CD14-positive monocyte (primary cell): ENCODE data around the gene LRRC42. TPM values are rescaled to one million over a fixed set of nuclear protein-coding genes. Genes with fewer than 3 reads are reported as not detected.

Experiments used
- DNase-seq, 3 donors: peaks; one replicate each; pipeline ENCODE4 v3.0.0-alpha.2; 2011 to 2022
- H2AFZ ChIP-seq: 2 replicates; pipeline ENCODE4 v1.6.0; 2012; ENCODE audit warnings: mild to moderate bottlenecking, low read depth, low read length, inconsistent platforms; ENCODE audit not compliant: insufficient read depth, poor library complexity, severe bottlenecking
- H3K27ac ChIP-seq, 2 donors: 1 replicate in 1 of 2; 2 replicates in 1 of 2; pipeline ENCODE4 v1.5.1; 2012 to 2013; ENCODE audit warnings: low read length in 2 of 2, control low read depth in 1 of 2, inconsistent platforms in 1 of 2, low read depth in 1 of 2, mild to moderate bottlenecking in 1 of 2
- H3K27me3 ChIP-seq, 2 donors: one replicate each; pipeline versions ENCODE4 v1.6.0 to v1.6.1; 2011 to 2013; ENCODE audit warnings: low read length in 2 of 2; ENCODE audit not compliant: control insufficient read depth in 2 of 2, insufficient read depth in 2 of 2
- H3K36me3 ChIP-seq, 2 donors: replicated peaks in 1 of 2; 1 replicate in 1 of 2; 2 replicates in 1 of 2; pipeline versions ENCODE4 v1.5.1 to v1.6.1; 2012 to 2013; ENCODE audit warnings: low read length in 2 of 2, control low read depth in 1 of 2, inconsistent platforms in 1 of 2, mild to moderate bottlenecking in 1 of 2; ENCODE audit not compliant: insufficient read depth in 2 of 2, control insufficient read depth in 1 of 2
- H3K4me1 ChIP-seq, 2 donors: 1 replicate in 1 of 2; 2 replicates in 1 of 2; pipeline versions ENCODE4 v1.5.1 to v1.6.1; 2012 to 2013; ENCODE audit warnings: low read length in 2 of 2, control low read depth in 1 of 2, inconsistent platforms in 1 of 2, mild to moderate bottlenecking in 1 of 2, moderate library complexity in 1 of 2; ENCODE audit not compliant: insufficient read depth in 2 of 2, control insufficient read depth in 1 of 2
- H3K4me2 ChIP-seq: replicated peaks from 2 replicates; pipeline ENCODE3; 2012; ENCODE audit warnings: low read length, moderate library complexity, mild to moderate bottlenecking; ENCODE audit not compliant: poor library complexity, severe bottlenecking; ENCODE audit errors: extremely low read depth
- H3K4me3 ChIP-seq, 3 experiments: fragments of 200-600 bp in 1 of 3; sonication (generic) in 1 of 3; replicated peaks in 1 of 3; 1 replicate in 2 of 3; 2 replicates in 1 of 3; pipeline ENCODE4 v1.5.1; 2011 to 2013; ENCODE audit warnings: low read length in 3 of 3, mild to moderate bottlenecking in 3 of 3, control low read depth in 2 of 3, low read depth in 2 of 3, inconsistent platforms in 1 of 3, moderate library complexity in 1 of 3
- H3K79me2 ChIP-seq: 2 replicates; pipeline ENCODE4 v1.6.0; 2012; ENCODE audit warnings: mild to moderate bottlenecking, control low read depth, inconsistent platforms, low read length, moderate library complexity; ENCODE audit not compliant: insufficient read depth
- H3K9ac ChIP-seq: 2 replicates; pipeline ENCODE4 v1.6.0; 2017; ENCODE audit warnings: low read length, mild to moderate bottlenecking; ENCODE audit not compliant: insufficient read depth, poor library complexity, severe bottlenecking
- H3K9me3 ChIP-seq, 2 donors: replicated peaks in 1 of 2; 1 replicate in 1 of 2; 2 replicates in 1 of 2; pipeline versions ENCODE4 v1.5.1 to v1.6.1; 2012 to 2013; ENCODE audit warnings: low read length in 2 of 2, control low read depth in 1 of 2; ENCODE audit not compliant: control insufficient read depth in 1 of 2, insufficient read depth in 1 of 2
- H4K20me1 ChIP-seq: 2 replicates; pipeline ENCODE4 v1.6.0; 2012; ENCODE audit warnings: mild to moderate bottlenecking, low read length, control low read depth, moderate library complexity; ENCODE audit not compliant: insufficient read depth
- H3K27ac Mint-ChIP-seq, 7 donors: one replicate each; pipeline ENCODE4 v1.8.0; 2020; ENCODE audit warnings: mild to moderate bottlenecking in 7 of 7, mixed read lengths in 7 of 7, moderate library complexity in 6 of 7, inconsistent platforms in 2 of 7
- H3K27me3 Mint-ChIP-seq, 3 donors: one replicate each; pipeline ENCODE4 v1.8.0; 2021 to 2022; ENCODE audit warnings: low read depth in 3 of 3, mild to moderate bottlenecking in 3 of 3, mixed read lengths in 3 of 3, moderate library complexity in 3 of 3, inconsistent platforms in 1 of 3
- H3K36me3 Mint-ChIP-seq, 2 donors: one replicate each; pipeline ENCODE4 v1.8.0; 2020; ENCODE audit warnings: mixed read lengths in 2 of 2, inconsistent platforms in 1 of 2, mild to moderate bottlenecking in 1 of 2
- H3K4me1 Mint-ChIP-seq: one replicate; pipeline ENCODE4 v1.8.0; 2020; ENCODE audit warnings: mild to moderate bottlenecking, mixed read lengths
- H3K4me3 Mint-ChIP-seq, 2 donors: one replicate each; pipeline ENCODE4 v1.8.0; 2020; ENCODE audit warnings: mild to moderate bottlenecking in 2 of 2, mixed read lengths in 2 of 2, moderate library complexity in 1 of 2
- H3K9me3 Mint-ChIP-seq, 7 donors: one replicate each; pipeline ENCODE4 v1.8.0; 2020 to 2022; ENCODE audit warnings: mixed read lengths in 7 of 7, mild to moderate bottlenecking in 6 of 7, moderate library complexity in 6 of 7, inconsistent platforms in 2 of 7
- CTCF ChIP-seq: fragments of 200-600 bp; IDR thresholded peaks from one replicate; pipeline ENCODE4 v1.8.0; 2022; ENCODE audit warnings: antibody characterized with exemption, mild to moderate bottlenecking
- WGBS: methylation state at CpG from one replicate; pipeline ENCODE4 v1.1.5; 2013; ENCODE audit warnings: missing lambda C conversion rate; ENCODE audit not compliant: insufficient coverage; 5-methylcytosine and 5-hydroxymethylcytosine counted together
- intact Hi-C, 2 donors: fragments of 100-400 bp; cut with micrococcal nuclease; formaldehyde crosslinking; loops; one replicate each; pipeline versions ENCODE4 v1.15.0 to v1.15.1; 2023
- polyA plus RNA-seq, 3 donors: library from polyadenylated mRNA; depleted of rRNA in 1 of 3; unstranded in 2 of 3; stranded (reverse) in 1 of 3; fragments of 300-500 nt in 2 of 3; fragments of >200 nt in 1 of 3; fragmentation: Illumina TruSeq in 2 of 3; gene quantifications; 1 replicate in 2 of 3; 2 replicates in 1 of 3; pipeline ENCODE4 v1.2.3, GENCODE V29; 2012 to 2021

Gene LRRC42
- polyA plus RNA-seq, 3 donors: 5.6 to 7.3 (median 7.3) TPM

- Mint-ChIP-seq H3K27ac (no peak overlapping the region), H3K27me3 (no peaks in the 10 kb centered on the region), H3K4me3 (no peak overlapping the region), H3K9me3 (peaks cover 0 to 3% (median 0%) of the 10 kb centered on the region in 7 donors), H3K4me1 (no peaks in the 10 kb centered on the region), H3K36me3 (peaks cover 22 to 28% of the 10 kb centered on the region in 2 donors)
- intact Hi-C loops: no loop called here
- H2AFZ ChIP-seq: no peak overlapping the region
- H3K36me3 ChIP-seq: peaks cover 6 to 39% of the 10 kb centered on the region in 2 donors
- no peaks in the 10 kb centered on the region for H3K27me3 ChIP-seq
- H3K79me2 ChIP-seq: no peaks in the 10 kb centered on the region
- no peaks in the 10 kb centered on the region for H3K9me3 ChIP-seq
- H3K9ac ChIP-seq: no peak overlapping the region
- H3K27ac ChIP-seq: no peak overlapping the region
- no peaks in the 10 kb centered on the region for H3K4me1 ChIP-seq
- no peak overlapping the region for H3K4me3 ChIP-seq
- 100% methylated on average over 2 of the region's 4 CpGs for WGBS
- no peak overlapping the region for H3K4me2 ChIP-seq
- no peak for DNase-seq
- H4K20me1 ChIP-seq: no peaks in the 10 kb centered on the region
- TF ChIP-seq CTCF: no peak
Observed at GRCh38 chr1:53911442-53911841, 34.7 kb upstream of the LRRC42 start.

DNA sequence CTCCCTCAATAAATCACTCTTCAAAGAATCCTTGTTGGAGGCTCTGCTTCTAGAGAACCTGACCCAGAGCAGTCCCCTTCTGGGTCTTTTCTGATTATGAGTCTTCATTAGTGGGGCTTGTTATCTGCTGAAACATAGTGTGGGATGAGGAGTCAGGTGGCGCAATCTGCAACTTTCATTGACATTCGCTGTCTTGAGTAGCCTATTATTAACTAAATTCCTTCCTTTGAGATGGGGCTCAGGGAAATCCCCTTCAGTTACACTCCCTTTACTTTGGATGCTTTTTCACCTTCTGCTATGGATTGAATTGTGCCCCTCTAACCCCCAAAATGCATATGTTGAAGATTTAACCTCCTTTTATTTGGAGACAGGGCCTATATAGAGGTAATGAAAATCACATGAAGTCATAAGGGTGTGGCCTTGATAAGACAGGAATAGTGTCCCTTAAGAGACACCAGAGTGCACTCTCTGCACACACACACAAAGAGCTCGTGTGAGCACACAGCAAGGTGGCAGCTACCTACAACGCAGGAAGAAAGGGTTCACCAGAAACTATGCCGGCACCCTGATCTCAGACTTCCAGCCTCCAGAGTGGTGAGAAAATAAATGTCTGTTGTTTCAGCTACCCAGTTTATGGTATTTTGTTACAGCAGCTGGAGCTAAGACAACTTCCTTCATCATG lies 32.7 kb upstream of the LRRC42 start:
- WGBS: 100% methylated on average over 1 of the region's 5 CpGs
- Histone ChIP-seq H2AFZ (no peak overlapping the region), H3K27ac (no peak overlapping the region), H3K79me2 (no peaks in the 10 kb centered on the region), H3K4me3 (no peak overlapping the region), H3K4me1 (no peaks in the 10 kb centered on the region), H3K9ac (no peak overlapping the region), H3K27me3 (no peaks in the 10 kb centered on the region), H3K9me3 (no peaks in the 10 kb centered on the region), H3K4me2 (no peak overlapping the region), H4K20me1 (no peaks in the 10 kb centered on the region), H3K36me3 (peaks cover 9 to 50% of the 10 kb centered on the region in 2 donors)
- TF ChIP-seq CTCF: no peak
- no peaks in the 10 kb centered on the region for H3K27me3 Mint-ChIP-seq
- peak overlapping the region in 3 of 7 donors; percentile 4 to 70 (median 27) for H3K27ac Mint-ChIP-seq
- no peaks in the 10 kb centered on the region for H3K4me1 Mint-ChIP-seq
- no peak for DNase-seq
- no peak overlapping the region for H3K4me3 Mint-ChIP-seq
- intact Hi-C loops: no loop called here
- H3K9me3 Mint-ChIP-seq: peaks cover 0 to 3% (median 0%) of the 10 kb centered on the region in 7 donors
- H3K36me3 Mint-ChIP-seq: peaks cover 28 to 29% of the 10 kb centered on the region in 2 donors
